Measurements from ENCODE around the gene CD28. TPM values are rescaled to one million over a fixed set of nuclear protein-coding genes. Genes with fewer than 3 reads are reported as not detected.

CD28 gene
- total RNA-seq, 1 donor from 2014 or later: not detected

DNA sequence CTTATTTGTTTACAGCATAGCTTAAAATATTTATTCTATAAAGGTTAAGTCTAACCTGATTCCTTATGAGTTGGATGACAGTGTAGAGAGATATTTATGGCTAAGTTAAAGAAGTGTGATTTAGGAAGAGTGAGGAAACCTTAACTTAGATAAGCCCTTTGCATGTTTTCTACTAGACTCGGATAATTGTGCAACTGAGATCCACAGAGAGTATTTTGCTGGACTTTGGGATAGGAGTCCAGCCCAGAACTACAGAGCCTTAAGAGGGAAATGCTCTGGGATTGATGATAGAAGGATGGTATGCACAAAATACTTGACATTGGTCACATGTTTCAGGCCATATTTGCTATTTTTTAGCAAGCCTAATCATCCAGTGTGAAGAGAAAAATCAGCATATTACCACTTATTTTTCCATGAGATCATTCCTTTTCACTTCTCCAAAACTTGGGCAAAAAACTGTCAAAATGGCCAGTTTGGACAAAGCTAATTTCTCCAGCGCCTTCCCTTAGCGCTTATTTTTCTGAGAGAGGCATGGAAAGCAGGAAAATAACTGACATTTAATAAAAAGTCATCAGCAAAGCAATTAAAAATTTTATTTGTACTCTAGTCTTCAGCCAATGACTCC is 3.1 kb downstream of the CD28 start:
- TF ChIP-seq, protein P1, sequence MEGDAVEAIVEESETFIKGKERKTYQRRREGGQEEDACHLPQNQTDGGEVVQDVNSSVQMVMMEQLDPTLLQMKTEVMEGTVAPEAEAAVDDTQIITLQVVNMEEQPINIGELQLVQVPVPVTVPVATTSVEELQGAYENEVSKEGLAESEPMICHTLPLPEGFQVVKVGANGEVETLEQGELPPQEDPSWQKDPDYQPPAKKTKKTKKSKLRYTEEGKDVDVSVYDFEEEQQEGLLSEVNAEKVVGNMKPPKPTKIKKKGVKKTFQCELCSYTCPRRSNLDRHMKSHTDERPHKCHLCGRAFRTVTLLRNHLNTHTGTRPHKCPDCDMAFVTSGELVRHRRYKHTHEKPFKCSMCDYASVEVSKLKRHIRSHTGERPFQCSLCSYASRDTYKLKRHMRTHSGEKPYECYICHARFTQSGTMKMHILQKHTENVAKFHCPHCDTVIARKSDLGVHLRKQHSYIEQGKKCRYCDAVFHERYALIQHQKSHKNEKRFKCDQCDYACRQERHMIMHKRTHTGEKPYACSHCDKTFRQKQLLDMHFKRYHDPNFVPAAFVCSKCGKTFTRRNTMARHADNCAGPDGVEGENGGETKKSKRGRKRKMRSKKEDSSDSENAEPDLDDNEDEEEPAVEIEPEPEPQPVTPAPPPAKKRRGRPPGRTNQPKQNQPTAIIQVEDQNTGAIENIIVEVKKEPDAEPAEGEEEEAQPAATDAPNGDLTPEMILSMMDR (IDR thresholded peaks at IDR 0.05; ENCODE audit: unreplicated experiment): no peak
- H3K4me1 Mint-ChIP-seq: peaks cover 13% of the 10 kb centered on the region
- H3K27ac Mint-ChIP-seq: no peak overlapping the region

DNA sequence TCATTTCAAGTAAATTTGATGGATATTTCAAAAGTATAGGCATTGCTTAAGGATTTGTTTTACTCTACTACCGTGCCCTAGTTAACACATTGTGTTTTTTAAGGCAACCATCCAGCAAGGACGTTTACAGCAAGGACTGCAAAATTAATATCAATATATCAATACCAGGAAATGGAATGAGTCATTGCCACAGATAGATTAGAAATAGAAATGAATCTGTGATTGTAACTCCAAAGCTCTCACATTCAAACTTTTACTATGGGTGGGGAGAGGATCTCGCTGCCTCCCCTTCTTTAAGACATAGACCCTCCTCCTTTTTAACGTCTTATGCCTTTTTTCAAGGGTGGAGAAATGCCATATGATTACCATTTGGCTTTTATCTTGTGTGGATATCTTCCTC is 3.8 kb downstream of the CD28 start:
- DNase-seq (ENCODE audit: low spot score in 2 of 2, unreplicated experiment in 2 of 2): no peak
- no peak overlapping the region for H3K4me3 Mint-ChIP-seq
- H3K4me1 Mint-ChIP-seq: peaks cover 13% of the 10 kb centered on the region
- no peak overlapping the region for H3K27ac Mint-ChIP-seq
- H3K9me3 Mint-ChIP-seq: no peaks in the 10 kb centered on the region
- H3K27me3 Mint-ChIP-seq (ENCODE audit: low read depth): no peaks in the 10 kb centered on the region
- TF ChIP-seq, protein P1 (IDR thresholded peaks at IDR 0.05; ENCODE audit: unreplicated experiment): no peak
- no peaks in the 10 kb centered on the region for H3K36me3 Mint-ChIP-seq

More for the DNA sequence above, 3.1 kb downstream of the CD28 start:
- no peak for DNase-seq (ENCODE audit: low spot score in 2 of 2, unreplicated experiment in 2 of 2)
- no peaks in the 10 kb centered on the region for H3K36me3 Mint-ChIP-seq
- no peaks in the 10 kb centered on the region for H3K27me3 Mint-ChIP-seq (ENCODE audit: low read depth)
- no peaks in the 10 kb centered on the region for H3K9me3 Mint-ChIP-seq
- no peak overlapping the region for H3K4me3 Mint-ChIP-seq

DNA sequence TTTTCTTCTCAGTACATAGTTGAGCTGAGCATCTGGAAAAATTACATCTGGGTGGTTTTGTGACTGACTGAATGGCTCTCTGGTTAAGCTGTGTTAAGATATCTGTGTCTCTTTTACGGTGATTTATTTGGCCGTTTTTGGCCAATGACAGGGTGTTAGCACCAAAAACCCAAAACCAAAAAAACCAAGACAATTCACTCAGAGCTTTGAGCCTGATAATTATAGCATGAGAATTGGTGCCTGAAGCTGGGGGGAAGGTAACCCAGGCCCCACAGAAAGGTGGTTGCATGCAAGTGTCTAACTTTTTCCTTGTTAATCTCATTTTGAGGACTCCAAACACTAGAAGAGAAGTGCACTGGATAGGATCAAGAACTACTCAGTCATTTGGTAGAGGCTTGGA is 4.5 kb downstream of the CD28 start:
- TF ChIP-seq, protein P1 (IDR thresholded peaks at IDR 0.05; ENCODE audit: unreplicated experiment): no peak

DNA sequence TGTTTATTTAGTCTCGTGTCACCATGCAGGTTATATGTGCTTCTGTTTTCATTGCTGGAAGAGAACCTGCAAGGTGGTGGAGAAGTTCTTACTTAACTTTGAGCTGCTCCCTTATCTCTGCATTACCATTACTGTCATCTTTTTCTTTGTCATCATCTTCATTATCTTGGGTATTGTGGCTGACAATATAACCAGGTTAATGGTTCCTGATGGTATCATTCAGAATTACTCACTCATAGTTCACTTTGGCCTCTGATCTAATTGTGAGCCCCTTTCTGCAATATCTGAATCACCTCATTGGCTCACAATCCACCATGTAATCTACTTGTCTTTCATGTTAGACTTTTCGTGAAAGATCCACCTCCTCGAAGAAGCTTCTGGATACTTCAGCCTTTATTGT is 5.0 kb downstream of the CD28 start:
- Mint-ChIP-seq H3K4me3 (no peak overlapping the region), H3K27ac (no peak overlapping the region), H3K36me3 (no peaks in the 10 kb centered on the region), H3K27me3 (ENCODE audit: low read depth) (no peaks in the 10 kb centered on the region), H3K4me1 (peaks cover 13% of the 10 kb centered on the region), H3K9me3 (no peaks in the 10 kb centered on the region)
- TF ChIP-seq, protein P1 (IDR thresholded peaks at IDR 0.05; ENCODE audit: unreplicated experiment): no peak
- no peak for DNase-seq (ENCODE audit: low spot score in 2 of 2, unreplicated experiment in 2 of 2)

More for the DNA sequence above, 4.5 kb downstream of the CD28 start:
- DNase-seq (ENCODE audit: low spot score in 2 of 2, unreplicated experiment in 2 of 2): no peak
- H3K9me3 Mint-ChIP-seq: no peaks in the 10 kb centered on the region
- peaks cover 13% of the 10 kb centered on the region for H3K4me1 Mint-ChIP-seq
- H3K27ac Mint-ChIP-seq: no peak overlapping the region
- no peaks in the 10 kb centered on the region for H3K36me3 Mint-ChIP-seq
- no peaks in the 10 kb centered on the region for H3K27me3 Mint-ChIP-seq (ENCODE audit: low read depth)
- H3K4me3 Mint-ChIP-seq: no peak overlapping the region

DNA sequence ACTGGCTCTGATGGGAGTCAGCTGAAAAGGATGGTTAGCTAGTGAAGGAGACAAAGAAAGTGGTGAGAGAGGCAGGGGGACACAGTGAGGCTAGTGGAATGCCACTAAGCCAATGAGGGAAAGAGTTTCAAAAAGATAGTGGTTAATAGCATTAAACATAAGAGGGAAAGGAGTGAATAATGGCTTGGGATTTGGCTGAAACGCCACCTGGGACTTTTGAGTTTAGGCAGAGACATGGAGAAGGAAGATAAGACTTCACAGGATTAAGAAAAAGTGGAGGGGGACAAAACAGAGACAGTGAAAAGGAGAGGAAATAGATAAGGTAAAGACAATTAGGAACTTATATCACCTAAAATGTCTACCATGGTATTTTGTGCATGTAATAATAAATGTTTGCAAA is 6.9 kb downstream of the CD28 start:
- no peaks in the 10 kb centered on the region for H3K27me3 Mint-ChIP-seq (ENCODE audit: low read depth)
- H3K4me3 Mint-ChIP-seq: no peak overlapping the region
- no peak for DNase-seq (ENCODE audit: low spot score in 2 of 2, unreplicated experiment in 2 of 2)
- TF ChIP-seq, protein P1 (IDR thresholded peaks at IDR 0.05; ENCODE audit: unreplicated experiment): no peak
- no peaks in the 10 kb centered on the region for H3K36me3 Mint-ChIP-seq
- H3K9me3 Mint-ChIP-seq: peaks cover 4% of the 10 kb centered on the region
- H3K4me1 Mint-ChIP-seq: peaks cover 13% of the 10 kb centered on the region
- H3K27ac Mint-ChIP-seq: peak overlapping the region; percentile 6
